OCI-M2 (cell line): ENCODE measurements around the gene LCOR.
"Not testable (repeated sequence)": the region's sequence is repeated elsewhere in the genome, so short reads cannot be mapped to it uniquely, and the experiment has no call there.

Source experiments
- DNase-seq: peaks from one replicate; lab custom pipeline; 2025; ENCODE audit not compliant: unreplicated experiment; lab: John Stamatoyannopoulos, UW

LCOR gene

GRCh38 chr10:96838529-96838928, 6.4 kb downstream of the LCOR start:
- no peak for DNase-seq

- no peak for DNase-seq
These were observed 8.9 kb downstream of the LCOR start for GRCh38 chr10:96840841-96841518.

- no peak for DNase-seq
These were observed 11.0 kb downstream of the LCOR start for GRCh38 chr10:96842896-96843723.

GRCh38 chr10:96843823-96844222, 11.7 kb downstream of the LCOR start:
- DNase-seq = no peak

GRCh38 chr10:96846395-96846794, 14.3 kb downstream of the LCOR start:
- DNase-seq = no peak

GRCh38 chr10:96846926-96847325, 14.8 kb downstream of the LCOR start:
- DNase-seq = no peak

GRCh38 chr10:96847356-96847755, 15.3 kb downstream of the LCOR start:
- DNase-seq = not testable (repeated sequence)

- DNase-seq = no peak
These were observed 18.0 kb downstream of the LCOR start for GRCh38 chr10:96850113-96850512.

GRCh38 chr10:96850825-96851224, 18.7 kb downstream of the LCOR start:
- no peak for DNase-seq

GRCh38 chr10:96851281-96851680, 19.2 kb downstream of the LCOR start:
- DNase-seq = no peak

- DNase-seq = no peak
These were observed 24.2 kb downstream of the LCOR start for GRCh38 chr10:96856317-96856716.

- no peak for DNase-seq
These were observed 25.4 kb downstream of the LCOR start for GRCh38 chr10:96857301-96858012.

- DNase-seq = no peak
These were observed 26.1 kb downstream of the LCOR start for GRCh38 chr10:96858038-96858705.

GRCh38 chr10:96858706-96859050, 26.6 kb downstream of the LCOR start:
- no peak for DNase-seq

GRCh38 chr10:96860631-96861277, 28.7 kb downstream of the LCOR start:
- no peak for DNase-seq

GRCh38 chr10:96863922-96864543, 31.9 kb downstream of the LCOR start:
- DNase-seq = no peak

GRCh38 chr10:96873086-96873485, 41.0 kb downstream of the LCOR start:
- DNase-seq = no peak

GRCh38 chr10:96873756-96874467, 41.8 kb downstream of the LCOR start:
- no peak for DNase-seq

GRCh38 chr10:96878057-96878456, 46.0 kb downstream of the LCOR start:
- DNase-seq = no peak

GRCh38 chr10:96880575-96880974, 48.5 kb downstream of the LCOR start:
- no peak for DNase-seq
